ENCODE data around the gene RNF14. TPM values are rescaled to one million over a fixed set of nuclear protein-coding genes. Genes with fewer than 3 reads are reported as not detected.

RNF14 gene
- total and polyA plus RNA-seq, 10 of the 15 experiments (the other 5 are each of a cell fraction or from before 2014, with no cell fraction given) = 13.2 to 41.8 (median 28.3) TPM

- Histone ChIP-seq H2AFZ (ENCODE audit: control insufficient read depth, low read depth, low read length) (no peak overlapping the region), H3K79me2 (ENCODE audit: control insufficient read depth, insufficient read depth, low read length) (no peaks in the 10 kb centered on the region), H3K27me3 (replicated peaks in 1 of 2; ENCODE audit: control insufficient read depth in 2 of 2, insufficient read depth in 2 of 2, low read length in 1 of 2) (no peaks in the 10 kb centered on the region), H3K4me1 (ENCODE audit: control insufficient read depth, insufficient read depth, low read length) (peaks cover 10% of the 10 kb centered on the region), H3K36me3 (ENCODE audit: control insufficient read depth in 2 of 2, insufficient read depth in 2 of 2, low read length in 1 of 2) (no peaks in the 10 kb centered on the region), H4K20me1 (ENCODE audit: control insufficient read depth, insufficient read depth) (no peaks in the 10 kb centered on the region), H3K9me3 (replicated peaks; ENCODE audit: control insufficient read depth, insufficient read depth, low read length) (no peaks in the 10 kb centered on the region), H3K27ac (ENCODE audit: control insufficient read depth, insufficient read depth) (no peak overlapping the region), H3K4me2 (ENCODE audit: control insufficient read depth, insufficient read depth) (no peak overlapping the region), H3K9ac (ENCODE audit: control insufficient read depth, insufficient read depth, low read length) (no peak overlapping the region), H3K4me3 (no peak overlapping the region)
- CTCF ChIA-PET = interaction anchor here (0.6 to 2.2 kb wide), 8 partner anchors 9 to 658 kb away, joined by 3 to 7 read pairs (median 3); no protein-coding TSS in a partner anchor
- ATAC-seq = no peak; the same call in 2 of the 3 replicates
- in situ Hi-C loops (cut with MboI) (no loop called here), intact Hi-C loops (cut with micrococcal nuclease; ENCODE audit: unreplicated experiment) (no loop called here)
- FAIRE-seq = no peak
- POLR2A ChIA-PET = interaction anchor here (0.6 kb wide), 1 partner anchor 1630 kb away, joined by 4 read pairs; no protein-coding TSS in a partner anchor
- RAD21 ChIA-PET (ENCODE audit: unreplicated experiment) = no interaction called here
- WGBS (ENCODE audit: insufficient coverage, insufficient replicate concordance, low lambda C conversion rate, missing lambda C conversion rate) = 100% methylated on average over 1 of the region's 1 CpG
- SMC1A ChIA-PET (ENCODE audit: uncharacterized antibody, unreplicated experiment) = interaction anchor here (0.7 to 1.4 kb wide), 7 partner anchors 9 to 276 kb away, joined by 3 to 6 read pairs (median 4); partner anchors contain the start of gene RNF14
- no peak for DNase-seq (ENCODE audit: low read depth, low spot score)
- TF ChIP-seq SMARCA5 (IDR thresholded peaks at IDR 0.05) (no peak), MTA2 (IDR thresholded peaks at IDR 0.05; ENCODE audit: low read depth) (0 out of 2 replicates have a peak, but pooled peaks have one; percentile 3)
- BruUV-seq (replicated peaks) = no TSS peak
Measured at GRCh38 chr5:142007237-142007544, 38.3 kb downstream of the RNF14 start.

- Histone ChIP-seq H3K27ac (ENCODE audit: control insufficient read depth, insufficient read depth) (no peak overlapping the region), H2AFZ (ENCODE audit: control insufficient read depth, low read depth, low read length) (no peak overlapping the region), H3K4me3 (no peak overlapping the region), H3K27me3 (replicated peaks in 1 of 2; ENCODE audit: control insufficient read depth in 2 of 2, insufficient read depth in 2 of 2, low read length in 1 of 2) (no peaks in the 10 kb centered on the region), H3K79me2 (ENCODE audit: control insufficient read depth, insufficient read depth, low read length) (no peaks in the 10 kb centered on the region), H3K4me1 (ENCODE audit: control insufficient read depth, insufficient read depth, low read length) (peaks cover 10% of the 10 kb centered on the region), H3K36me3 (ENCODE audit: control insufficient read depth in 2 of 2, insufficient read depth in 2 of 2, low read length in 1 of 2) (no peaks in the 10 kb centered on the region), H3K4me2 (ENCODE audit: control insufficient read depth, insufficient read depth) (no peak overlapping the region), H3K9ac (ENCODE audit: control insufficient read depth, insufficient read depth, low read length) (no peak overlapping the region), H3K9me3 (replicated peaks; ENCODE audit: control insufficient read depth, insufficient read depth, low read length) (no peaks in the 10 kb centered on the region), H4K20me1 (ENCODE audit: control insufficient read depth, insufficient read depth) (no peaks in the 10 kb centered on the region)
- ChIA-PET SMC1A (ENCODE audit: uncharacterized antibody, unreplicated experiment) (no interaction called here), RAD21 (ENCODE audit: unreplicated experiment) (no interaction called here), POLR2A (no interaction called here), CTCF (interaction anchor here (1.3 to 8.5 kb wide), 3 partner anchors 9 to 48 kb away, joined by 3 to 68 read pairs (median 6); no protein-coding TSS in a partner anchor)
- ATAC-seq = no peak
- intact Hi-C loops (cut with micrococcal nuclease; ENCODE audit: unreplicated experiment) (no loop called here), in situ Hi-C loops (cut with MboI) (no loop called here)
- no peak for FAIRE-seq
- BruUV-seq (replicated peaks) = no TSS peak
- no peak for DNase-seq (ENCODE audit: low read depth, low spot score)
- no peak for TF ChIP-seq NRF1 (conservative IDR thresholded peaks at IDR 0.05; ENCODE audit: low read depth, low read length)
Measured at GRCh38 chr5:142008813-142009212, 39.9 kb downstream of the RNF14 start.
